NCI-H345 treated with DMSO at 0.1 percent for 48 hours (cell line): ENCODE measurements around the gene KLRC1.
"Not testable (repeated sequence)": the region's sequence is repeated elsewhere in the genome, so short reads cannot be mapped to it uniquely, and the experiment has no call there.

ENCODE experiments used
- DNase-seq: peaks from one replicate; lab custom pipeline; 2025; ENCODE audit not compliant: unreplicated experiment; lab: John Stamatoyannopoulos, UW

KLRC1 gene

GRCh38 chr12:10422159-10422558 lies 31.0 kb downstream of the KLRC1 start:
- DNase-seq: not testable (repeated sequence)

- DNase-seq: not testable (repeated sequence)
Observed at GRCh38 chr12:10420334-10420733, 32.8 kb downstream of the KLRC1 start, which contains the start of gene KLRC3. KLRC3 (minus strand) TSS chr12:10420595; CDS start chr12:10420550, 45 bp downstream.

- DNase-seq: no peak
Observed at GRCh38 chr12:10409392-10409791, 43.8 kb downstream of the KLRC1 start, which contains the start of gene KLRC4. KLRC4 (minus strand) TSS chr12:10409757; CDS start chr12:10409575, 182 bp downstream.

GRCh38 chr12:10408842-10409241 lies 44.3 kb downstream of the KLRC1 start:
- DNase-seq: no peak

DNA sequence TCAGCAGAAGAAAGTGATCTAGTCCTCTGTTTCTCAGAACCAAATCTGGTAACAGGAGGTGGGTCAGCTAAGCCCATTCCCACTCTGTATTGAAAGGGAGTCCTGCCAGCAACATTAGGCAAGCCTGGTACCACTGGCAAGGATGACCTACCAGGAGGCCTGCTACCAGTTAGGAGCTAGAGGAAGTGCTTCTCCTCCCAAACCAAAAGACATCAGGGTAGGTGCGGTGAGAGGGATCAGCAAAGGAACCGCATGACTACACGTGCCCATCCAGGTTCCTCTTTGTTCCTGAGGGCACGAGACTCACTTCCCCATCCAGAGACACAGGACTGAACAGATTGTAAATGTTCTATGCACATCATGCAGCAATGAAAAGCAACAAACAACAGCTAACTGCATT lies 46.5 kb downstream of the KLRC1 start:
- no peak for DNase-seq

DNA sequence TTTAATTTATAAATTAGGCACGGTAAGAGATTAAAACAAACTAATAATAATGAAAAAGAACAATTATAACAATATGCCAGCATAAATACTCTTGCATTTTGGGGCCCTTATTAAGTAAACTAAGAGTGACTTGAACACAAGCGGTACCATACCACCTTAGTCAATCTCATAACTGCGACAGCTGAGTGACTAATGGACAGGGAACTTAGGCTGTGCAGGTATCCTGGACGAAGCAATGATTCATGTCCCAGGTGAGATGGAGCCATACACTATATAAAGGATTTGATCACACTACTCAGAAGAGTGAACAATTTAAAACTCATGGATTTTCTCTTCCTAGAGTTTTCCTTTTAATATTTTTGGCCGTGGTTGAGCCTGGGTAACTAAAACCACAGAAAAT lies 47.9 kb downstream of the KLRC1 start:
- DNase-seq: no peak

DNA sequence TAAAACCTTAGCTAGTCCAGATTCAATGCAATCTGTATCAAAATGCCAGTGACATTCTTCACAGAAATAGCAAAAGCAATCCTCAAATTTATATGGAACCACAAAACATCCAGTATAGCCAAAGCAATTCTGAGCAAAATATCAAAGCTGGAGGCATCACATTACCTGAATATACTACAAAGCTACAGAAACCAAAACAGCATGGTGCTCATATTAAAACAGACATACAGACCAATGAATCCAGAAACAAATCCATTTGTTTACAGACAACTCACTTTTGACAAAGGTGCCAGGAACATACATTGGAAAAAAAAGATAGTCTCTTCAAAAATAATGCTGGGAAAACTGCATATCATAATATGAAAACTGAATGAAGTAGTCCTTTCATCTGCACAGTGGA lies 48.4 kb downstream of the KLRC1 start:
- no peak for DNase-seq

GRCh38 chr12:10400829-10401228 lies 52.3 kb downstream of the KLRC1 start:
- no peak for DNase-seq

- DNase-seq: no peak
Observed at GRCh38 chr12:10398168-10398567, 55.0 kb downstream of the KLRC1 start.

DNA sequence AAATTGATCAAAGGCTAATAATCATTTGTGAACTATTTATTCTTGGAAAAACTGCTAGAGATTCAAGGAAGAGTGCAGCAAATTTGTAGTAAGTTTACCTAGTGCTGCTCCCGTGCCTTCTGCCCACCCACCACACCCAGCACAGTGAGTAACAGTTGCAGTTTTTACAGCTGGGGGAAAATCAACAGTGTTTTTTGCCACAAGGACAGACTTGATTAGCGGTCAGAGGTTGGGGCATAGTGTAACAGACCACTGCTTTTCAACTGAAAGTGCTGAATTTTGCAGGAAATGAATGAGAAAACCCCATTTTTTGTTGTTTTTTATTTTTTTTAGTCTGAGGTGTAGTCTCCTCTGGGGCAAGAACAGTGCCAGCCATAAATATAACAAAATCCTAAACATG lies 55.9 kb downstream of the KLRC1 start:
- no peak for DNase-seq

- not testable (repeated sequence) for DNase-seq
Observed at GRCh38 chr12:10396176-10396575, 57.0 kb downstream of the KLRC1 start.
